Colon (tissue), 2 donors: ENCODE data around the gene QKI.
"Not testable (repeated sequence)": the region's sequence is repeated elsewhere in the genome, so short reads cannot be mapped to it uniquely, and the experiment has no call there.

Experiments used
- FAIRE-seq: peaks from 2 replicates; lab custom pipeline; 2012; peaks lifted over from hg19 to GRCh38; lab: Jason Lieb, UNC
- donor health status: control.
- donor health status: control.

The QKI gene

GRCh38 chr6:163580311-163581030 lies 166.0 kb downstream of the QKI start:
- no peak for FAIRE-seq

DNA sequence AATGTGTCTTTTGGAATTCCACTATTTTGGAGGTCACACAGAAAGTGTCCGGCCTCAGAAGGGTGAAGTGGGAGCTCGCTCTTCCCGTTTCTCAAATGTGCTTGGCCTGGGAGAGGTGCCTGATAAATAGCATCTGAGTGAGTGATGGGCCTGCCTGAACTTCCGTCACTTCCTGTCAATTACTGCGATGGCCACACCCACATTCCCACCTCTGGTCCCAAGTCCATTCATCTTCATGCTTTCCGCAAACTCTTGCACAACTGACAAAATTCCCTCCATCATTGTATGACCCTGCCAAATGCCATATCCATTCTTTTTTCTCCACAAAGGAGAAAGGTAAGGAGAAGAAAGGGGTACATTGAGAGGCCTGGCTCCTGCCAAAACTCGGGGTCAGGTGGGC lies 169.0 kb downstream of the QKI start:
- FAIRE-seq: no peak

GRCh38 chr6:163585932-163586437 lies 171.5 kb downstream of the QKI start:
- no peak for FAIRE-seq

DNA sequence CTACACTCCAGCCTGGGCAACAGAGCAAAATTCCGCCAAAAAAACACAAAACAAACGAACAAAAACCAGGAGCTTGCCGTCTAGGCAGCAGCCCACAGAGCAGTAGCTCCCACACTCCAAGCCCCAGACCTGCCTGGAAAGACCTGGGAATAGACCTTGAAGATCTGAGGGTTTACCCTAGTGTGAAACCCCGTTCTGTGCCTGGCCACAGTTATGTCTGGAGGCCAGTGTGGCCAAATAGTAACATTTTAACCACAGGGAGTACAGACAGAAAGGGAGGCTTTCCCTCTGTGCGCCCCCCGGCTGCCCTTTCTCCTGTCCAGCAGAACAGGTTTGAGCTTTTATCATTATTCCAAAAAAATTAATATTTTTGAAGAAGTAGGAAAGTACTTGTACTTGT lies 172.4 kb downstream of the QKI start:
- no peak for FAIRE-seq

DNA sequence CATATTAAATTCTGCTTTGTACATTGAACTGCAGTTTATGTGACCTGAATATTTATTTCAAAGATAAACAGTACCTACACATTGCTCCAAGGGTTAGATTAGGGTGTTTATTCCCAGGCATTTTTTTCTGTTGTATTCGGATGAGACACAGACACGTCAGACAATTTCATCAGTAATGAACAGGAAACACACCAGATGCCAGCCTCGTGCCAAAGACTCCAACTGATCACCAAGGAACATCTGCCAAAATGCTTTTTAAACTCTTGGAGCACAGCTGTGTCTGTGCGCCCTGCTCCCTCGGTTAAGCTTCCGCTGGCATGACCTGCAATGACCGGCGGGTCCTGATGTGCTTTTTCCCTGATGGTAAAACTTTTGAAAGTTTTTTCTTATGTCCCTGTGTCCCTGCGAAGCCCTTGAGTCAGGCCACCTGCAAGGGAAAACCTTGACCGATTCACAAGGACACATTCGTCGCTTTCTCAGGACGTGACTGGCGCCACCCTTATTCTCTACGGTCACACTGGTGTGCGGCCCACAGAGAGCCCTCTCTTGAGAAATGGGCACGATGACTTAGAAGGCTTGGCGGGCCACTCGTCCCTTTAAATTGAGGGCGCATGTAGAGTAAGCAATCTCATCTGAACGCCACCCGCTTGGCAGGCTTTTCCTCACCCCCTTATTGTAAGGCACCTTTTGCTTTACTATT lies 173.9 kb downstream of the QKI start:
- FAIRE-seq: no peak

- no peak for FAIRE-seq
These were observed 174.9 kb downstream of the QKI start for GRCh38 chr6:163589387-163589786.

GRCh38 chr6:163590132-163590531 lies 175.6 kb downstream of the QKI start:
- FAIRE-seq: not testable (repeated sequence)

DNA sequence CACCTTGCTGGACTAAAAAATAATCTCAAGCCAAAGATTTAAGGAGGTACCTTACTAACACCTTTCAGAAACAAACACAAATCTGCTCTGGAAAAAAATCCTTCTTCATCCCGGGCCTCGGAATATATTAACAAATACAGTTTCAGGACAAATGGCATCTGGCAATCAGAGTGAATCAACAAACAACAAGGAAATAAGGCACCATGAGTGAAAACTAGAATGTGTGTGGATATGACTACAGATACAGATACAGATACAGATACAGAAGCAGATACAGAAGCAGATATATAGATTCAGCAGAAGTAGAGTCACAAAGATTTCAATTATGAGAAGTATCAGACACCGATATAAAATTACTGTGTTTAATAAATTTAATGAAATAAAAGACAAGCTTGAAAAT lies 178.4 kb downstream of the QKI start:
- FAIRE-seq: peak; percentile 49

DNA sequence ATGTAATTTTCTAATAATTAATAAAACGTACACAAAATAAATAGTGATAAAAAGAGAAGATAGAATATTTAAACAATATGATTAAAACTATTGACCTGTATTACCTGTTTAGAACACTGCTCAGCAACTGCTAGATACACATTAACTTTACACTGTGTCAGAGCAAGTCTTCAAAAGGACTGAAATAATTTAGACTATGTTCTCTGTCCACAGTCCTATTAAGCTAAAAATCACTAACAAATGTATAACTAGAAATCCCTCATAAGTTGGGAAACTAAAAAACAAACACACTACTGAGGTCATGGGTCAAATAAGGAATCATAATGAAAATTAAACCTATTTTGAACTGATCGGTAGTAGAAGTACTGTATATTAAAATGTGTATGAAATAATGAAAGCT lies 181.7 kb downstream of the QKI start:
- FAIRE-seq: no peak

DNA sequence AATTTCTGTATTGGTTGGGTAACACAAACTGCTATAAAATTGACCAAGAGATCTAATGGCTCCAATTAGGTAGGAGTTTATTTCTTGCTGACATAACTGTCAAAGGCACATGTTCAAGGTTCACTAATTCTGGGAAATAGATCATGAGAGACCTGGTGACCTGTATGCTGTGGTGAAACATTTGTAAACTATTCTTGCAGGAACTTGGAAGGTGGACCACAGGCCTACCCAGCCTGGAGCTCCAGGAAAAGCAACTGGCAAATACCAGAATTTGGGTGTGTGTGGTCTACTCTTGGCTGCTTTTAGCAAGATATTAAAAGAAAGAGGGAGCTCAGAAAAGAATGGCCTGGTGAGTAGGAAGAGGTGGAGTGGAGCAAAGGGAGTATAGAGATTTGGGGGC lies 184.6 kb downstream of the QKI start:
- no peak for FAIRE-seq

GRCh38 chr6:163599684-163600083 lies 185.2 kb downstream of the QKI start:
- no peak for FAIRE-seq

DNA sequence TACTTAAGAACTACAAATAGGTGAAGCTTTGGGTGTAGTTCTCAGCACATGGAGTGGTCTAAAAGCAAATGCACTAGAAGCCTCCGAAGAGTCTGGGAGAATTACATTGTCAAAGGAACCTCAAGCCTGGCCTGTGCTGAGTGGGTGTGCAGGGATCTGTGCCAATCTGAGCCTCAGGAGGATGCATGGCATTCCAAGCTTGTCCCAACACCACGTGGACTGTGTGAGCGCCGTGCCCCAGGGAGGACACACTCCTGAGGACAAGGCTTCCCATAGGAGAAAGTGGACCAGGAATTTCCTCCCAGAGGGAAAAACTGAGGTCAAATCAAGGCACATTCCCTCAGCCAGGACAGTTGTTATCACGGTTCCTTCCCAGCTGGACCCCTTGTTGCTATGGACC lies 185.8 kb downstream of the QKI start:
- no peak for FAIRE-seq

GRCh38 chr6:163600781-163601180 lies 186.3 kb downstream of the QKI start:
- FAIRE-seq: no peak

DNA sequence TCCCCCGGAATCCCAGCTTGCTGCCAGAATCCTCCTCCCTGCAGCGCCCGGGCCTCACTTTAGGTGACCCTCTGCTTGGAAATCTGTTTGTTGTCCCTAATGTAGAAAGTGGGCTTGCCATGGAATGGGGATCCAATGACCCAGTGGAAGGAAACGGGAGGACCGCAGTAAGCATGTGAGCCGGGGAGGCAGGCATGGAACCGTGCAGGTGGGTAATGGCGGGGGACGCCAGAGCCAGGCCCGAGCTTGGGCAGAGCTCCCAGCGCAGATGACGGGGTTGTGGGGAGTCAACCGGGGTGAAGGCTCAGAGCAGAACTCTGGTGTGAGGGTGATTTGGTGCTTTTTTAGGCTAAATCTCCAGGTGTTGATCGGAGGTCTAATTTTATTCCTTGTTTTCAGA lies 188.3 kb downstream of the QKI start:
- FAIRE-seq: no peak

DNA sequence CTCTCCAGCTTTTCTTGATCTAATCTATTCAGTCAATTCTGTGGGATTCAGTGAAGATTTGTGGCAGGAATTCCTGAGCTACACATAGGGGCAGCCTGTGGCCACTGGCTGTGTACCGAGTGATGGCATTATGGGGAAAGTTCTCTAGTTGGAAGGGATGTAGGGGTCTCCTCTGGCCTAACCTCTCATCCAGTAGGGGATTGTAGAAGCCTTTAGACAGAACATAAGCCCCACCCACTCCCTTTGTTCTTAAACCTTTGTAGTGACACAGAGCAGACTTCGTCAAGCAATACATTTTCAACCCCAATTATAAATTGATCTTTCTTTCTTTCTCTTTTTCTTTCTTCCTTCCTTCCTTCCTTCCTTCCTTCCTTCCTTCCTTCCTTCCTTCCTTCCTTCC lies 188.9 kb downstream of the QKI start:
- no peak for FAIRE-seq

GRCh38 chr6:163605385-163606097 lies 191.0 kb downstream of the QKI start:
- no peak for FAIRE-seq

DNA sequence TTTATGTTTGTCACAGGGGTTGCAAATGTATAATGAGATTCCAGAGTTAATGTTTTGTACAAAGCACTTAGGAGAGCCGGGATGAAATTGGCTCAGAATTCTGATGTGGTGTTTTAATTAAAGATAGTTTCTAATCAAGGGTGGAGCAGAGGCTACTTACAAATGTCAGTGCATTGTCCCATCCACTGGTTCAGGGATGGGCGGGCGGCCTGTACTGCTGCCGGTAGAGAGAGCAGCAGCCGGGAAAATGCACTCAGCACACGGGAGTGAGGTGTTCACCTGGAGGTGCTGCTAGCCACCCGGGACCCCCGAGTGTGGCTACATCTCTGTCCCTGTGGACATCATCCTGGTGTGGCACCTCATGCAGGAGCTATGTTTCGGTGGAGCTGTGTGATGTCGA lies 193.3 kb downstream of the QKI start:
- no peak for FAIRE-seq

DNA sequence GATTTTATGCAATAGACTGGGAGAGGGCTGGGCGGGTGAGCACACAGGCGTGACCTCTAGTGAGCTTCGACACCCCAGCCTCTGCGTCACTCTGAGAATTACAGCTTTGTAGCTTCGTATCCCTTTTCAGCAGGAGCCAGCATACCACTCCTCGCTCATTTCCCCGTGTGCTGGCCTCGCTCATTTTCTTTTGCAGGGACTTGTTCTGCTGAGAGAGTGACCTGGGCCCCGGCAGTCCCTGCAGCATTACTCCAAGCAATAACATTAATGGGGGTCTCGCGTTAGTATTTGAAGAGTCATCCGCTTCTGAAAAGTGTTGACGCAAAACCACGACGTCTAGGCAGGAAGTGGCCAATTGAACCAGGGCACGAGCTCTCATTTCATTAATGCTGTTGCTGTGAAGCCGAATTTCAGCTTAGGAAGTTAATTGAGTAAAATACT lies 193.7 kb downstream of the QKI start:
- no peak for FAIRE-seq

- no peak for FAIRE-seq
These were observed 197.7 kb downstream of the QKI start for GRCh38 chr6:163612200-163612599.

DNA sequence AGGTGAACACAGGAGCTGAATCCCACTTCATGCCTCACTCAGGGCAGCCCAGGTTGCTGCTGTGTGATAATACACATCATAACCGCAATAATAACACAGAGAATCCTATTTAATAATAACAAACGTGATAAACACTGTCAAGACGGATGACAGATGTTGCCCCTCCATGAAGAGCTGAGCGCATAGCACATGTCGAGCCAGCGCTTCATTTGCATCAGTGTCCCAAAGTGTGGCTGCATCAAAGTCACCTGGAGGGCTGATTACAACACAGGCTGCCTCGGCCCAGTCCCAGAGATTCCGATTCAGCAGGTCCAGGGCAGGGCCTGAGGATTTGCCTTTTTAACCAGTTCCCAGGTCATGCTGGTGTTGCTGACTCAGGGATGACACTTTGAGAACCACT lies 198.5 kb downstream of the QKI start:
- no peak for FAIRE-seq

DNA sequence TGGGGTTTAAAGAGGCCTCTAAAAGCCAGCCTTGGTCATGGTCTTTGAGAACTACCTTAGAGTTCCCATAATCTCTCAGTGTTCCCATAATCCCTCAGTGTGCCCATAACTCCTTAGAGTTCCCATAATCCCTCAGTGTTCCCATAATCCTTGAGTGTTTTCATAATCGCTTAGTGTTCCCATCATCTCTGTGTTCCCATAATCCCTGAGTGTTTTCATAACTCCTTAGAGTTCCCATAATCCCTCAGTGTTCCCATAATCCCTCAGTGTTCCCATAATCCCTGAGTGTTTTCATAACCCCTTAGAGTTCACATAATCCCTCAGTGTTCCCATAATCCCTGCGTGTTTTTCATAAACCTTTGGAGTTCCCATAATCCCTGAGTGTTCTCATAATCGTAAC lies 199.2 kb downstream of the QKI start:
- FAIRE-seq: no peak

DNA sequence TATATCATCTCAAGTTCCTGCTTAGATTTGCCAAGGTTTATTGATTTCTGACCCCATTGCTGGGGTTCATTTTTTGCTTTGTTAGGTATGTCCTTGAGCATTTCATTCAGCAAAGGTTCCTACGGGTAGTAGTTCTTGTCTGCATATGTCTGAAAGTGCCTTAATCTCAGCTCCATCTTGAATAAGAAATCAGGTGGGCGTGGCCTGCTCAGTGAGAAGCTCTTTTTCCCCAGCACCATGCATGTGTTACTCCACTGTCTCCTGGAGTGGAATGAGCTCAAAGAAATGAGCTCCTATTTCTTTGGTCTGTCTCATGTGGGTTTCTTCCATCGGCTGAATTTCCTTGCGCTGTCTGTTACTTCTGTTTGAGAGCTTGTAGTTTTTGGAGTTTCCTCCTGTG lies 201.9 kb downstream of the QKI start:
- no peak for FAIRE-seq

DNA sequence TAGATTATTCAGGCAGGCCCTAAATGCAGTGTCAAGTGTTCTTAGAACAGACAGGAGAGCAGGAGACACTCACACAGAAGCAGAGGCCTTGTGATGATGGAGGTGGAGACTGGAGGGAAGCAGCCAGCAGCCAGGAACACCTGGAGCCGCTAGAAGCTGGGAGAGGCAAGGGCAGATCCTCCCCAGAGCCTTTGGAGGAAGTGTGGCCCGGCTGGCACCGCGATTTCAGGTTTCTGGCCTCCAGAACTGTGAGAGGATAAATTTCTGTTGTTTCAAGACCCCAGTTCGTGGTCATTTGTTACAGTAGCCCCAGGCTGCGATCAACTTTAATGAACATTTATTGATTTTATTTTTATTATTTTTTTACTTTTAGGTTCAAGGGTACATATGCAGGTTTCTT lies 203.0 kb downstream of the QKI start:
- FAIRE-seq: no peak
